SK-N-SH treated with all-trans-retinoic acid at 6 μM for 48 hours (cell line): ENCODE measurements around the gene F8.

Experiments used
- ATAC-seq: fragments of 200-7000 bp; cut with Tn5 transposase; 3 replicates; pipeline ENCODE4 v1.9.1; 2020; ENCODE audit warnings: mild to moderate bottlenecking, moderate library complexity
- ARNTL ChIP-seq: fragments of 450-650 bp; formaldehyde crosslinking; IDR thresholded peaks from 2 replicates; pipeline ENCODE4 v1.5.0; 2020; ENCODE audit warnings: low read depth, mild to moderate bottlenecking, moderate library complexity, borderline replicate concordance
- CSDC2 ChIP-seq: fragments of 250-450 bp; sonication (Bioruptor Pico); IDR thresholded peaks from 2 replicates; pipeline ENCODE4 v1.5.0; 2020; ENCODE audit warnings: mild to moderate bottlenecking, moderate library complexity
- ESRRG ChIP-seq: fragments of 250-450 bp; sonication (Bioruptor Pico); IDR thresholded peaks from 2 replicates; pipeline ENCODE4 v1.6.1; 2021; ENCODE audit warnings: mild to moderate bottlenecking
- ISL1 ChIP-seq: fragments of 250-450 bp; sonication (Bioruptor Pico); IDR thresholded peaks from 2 replicates; pipeline ENCODE4 v2.1.2; 2022; ENCODE audit warnings: mild to moderate bottlenecking, moderate library complexity
- PPARA ChIP-seq: fragments of 250-450 bp; sonication (Bioruptor Pico); IDR thresholded peaks from 2 replicates; pipeline ENCODE4 v1.5.0; 2020; ENCODE audit warnings: mild to moderate bottlenecking, borderline replicate concordance
- TCF4 ChIP-seq: fragments of 250-450 bp; sonication (Bioruptor Pico); IDR thresholded peaks from 2 replicates; pipeline ENCODE4 v1.8.0; 2021; ENCODE audit warnings: mild to moderate bottlenecking, moderate library complexity, borderline replicate concordance
- TOX ChIP-seq: fragments of 250-450 bp; sonication (Bioruptor Pico); IDR thresholded peaks from 2 replicates; pipeline ENCODE4 v1.8.0; 2021; ENCODE audit warnings: mild to moderate bottlenecking, moderate library complexity, borderline replicate concordance
- TSHZ2 ChIP-seq: fragments of 250-450 bp; sonication (Bioruptor Pico); IDR thresholded peaks from 2 replicates; pipeline ENCODE4 v1.5.0; 2020; ENCODE audit warnings: mild to moderate bottlenecking, moderate library complexity
- ZC3H10 ChIP-seq: fragments of 250-450 bp; sonication (Bioruptor Pico); IDR thresholded peaks from 2 replicates; pipeline ENCODE4 v1.5.1; 2021; ENCODE audit warnings: mild to moderate bottlenecking, moderate library complexity
- ZFP3 ChIP-seq: fragments of 250-450 bp; sonication (Bioruptor Pico); IDR thresholded peaks from 2 replicates; pipeline ENCODE4 v1.5.0; 2020; ENCODE audit warnings: mild to moderate bottlenecking, moderate library complexity
- ZNF565 ChIP-seq: fragments of 450-650 bp; formaldehyde crosslinking; conservative IDR thresholded peaks from 2 replicates; pipeline ENCODE4 v1.5.0; 2020; ENCODE audit warnings: low read depth, mild to moderate bottlenecking, moderate library complexity
- ZNF8 ChIP-seq: fragments of 450-650 bp; formaldehyde crosslinking; IDR thresholded peaks from 2 replicates; pipeline ENCODE4 v1.5.0; 2020; ENCODE audit warnings: mild to moderate bottlenecking, moderate library complexity

The F8 gene

GRCh38 chrX:154791939-154792338 lies 230.6 kb downstream of the F8 start:
- no peak for ATAC-seq
- TF ChIP-seq ESRRG (no peak), ZNF8 (no peak), TCF4 (no peak), ZC3H10 (CRISPR knock-in tag) (no peak), ZFP3 (CRISPR knock-in tag) (no peak), ZNF565 (CRISPR knock-in tag) (no peak), CSDC2 (no peak), TSHZ2 (no peak)

- no peak for TF ChIP-seq ISL1 (CRISPR knock-in tag)
- no peak for TF ChIP-seq TOX (CRISPR knock-in tag)
- no peak for TF ChIP-seq PPARA
- no peak for TF ChIP-seq ARNTL (CRISPR knock-in tag)
- TF ChIP-seq CSDC2: no peak
- ATAC-seq: no peak
Observed at GRCh38 chrX:154791467-154791866, 231.1 kb downstream of the F8 start.
